Nephron (organoid): ENCODE results near the gene SCNN1A.

ENCODE experiments used
- H3K27ac Mint-ChIP-seq, 3 experiments: 2 replicates each; pipeline ENCODE4 v1.8.0; 2020; ENCODE audit warnings: mixed read lengths in 3 of 3, mild to moderate bottlenecking in 2 of 3, moderate library complexity in 1 of 3
- H3K27me3 Mint-ChIP-seq: 2 replicates; pipeline ENCODE4 v1.8.0; 2021; ENCODE audit warnings: low read depth, mild to moderate bottlenecking, moderate library complexity, mixed read lengths
- H3K36me3 Mint-ChIP-seq: 2 replicates; pipeline ENCODE4 v1.8.0; 2020; ENCODE audit warnings: low read depth, mixed read lengths
- H3K4me1 Mint-ChIP-seq: 2 replicates; pipeline ENCODE4 v1.8.0; 2020; ENCODE audit warnings: mixed read lengths
- H3K4me3 Mint-ChIP-seq, 3 experiments: 2 replicates each; pipeline ENCODE4 v1.8.0; 2020; ENCODE audit warnings: mild to moderate bottlenecking in 3 of 3, mixed read lengths in 3 of 3, moderate library complexity in 2 of 3
- H3K9me3 Mint-ChIP-seq: 2 replicates; pipeline ENCODE4 v1.8.0; 2020; ENCODE audit warnings: mixed read lengths
- CTCF ChIP-seq, 3 experiments: fragments of 200-600 bp; sonication (generic); IDR thresholded peaks; one replicate each; pipeline ENCODE4 v1.5.0; 2021; ENCODE audit warnings: antibody characterized with exemption in 3 of 3; ENCODE audit not compliant: unreplicated experiment in 3 of 3

SCNN1A gene

GRCh38 chr12:6326316-6327228, 48.8 kb downstream of the SCNN1A start:
- peak overlapping the region; percentile 29 to 76 (median 59) for H3K27ac Mint-ChIP-seq
- TF ChIP-seq CTCF (IDR thresholded peaks at IDR 0.05; ENCODE audit: unreplicated experiment in 3 of 3): peak; percentile 44 to 64 (median 63)
- no peaks in the 10 kb centered on the region for H3K27me3 Mint-ChIP-seq
- no peaks in the 10 kb centered on the region for H3K9me3 Mint-ChIP-seq
- peak overlapping the region in 2 of 3 experiments; percentile 21 to 61 for H3K4me3 Mint-ChIP-seq
- H3K4me1 Mint-ChIP-seq: peaks cover 37% of the 10 kb centered on the region
- peaks cover 27% of the 10 kb centered on the region for H3K36me3 Mint-ChIP-seq

GRCh38 chr12:6324936-6325750, 50.2 kb downstream of the SCNN1A start:
- Mint-ChIP-seq H3K4me3 (no peak overlapping the region), H3K9me3 (no peaks in the 10 kb centered on the region), H3K36me3 (peaks cover 12% of the 10 kb centered on the region), H3K27me3 (peaks cover under 1% of the 10 kb centered on the region), H3K4me1 (peaks cover 37% of the 10 kb centered on the region), H3K27ac (peak overlapping the region in 2 of 3 experiments; percentile 3 to 79)
- TF ChIP-seq CTCF (IDR thresholded peaks at IDR 0.05; ENCODE audit: unreplicated experiment in 3 of 3): no peak

- H3K4me1 Mint-ChIP-seq: peaks cover 37% of the 10 kb centered on the region
- TF ChIP-seq CTCF (IDR thresholded peaks at IDR 0.05; ENCODE audit: unreplicated experiment in 3 of 3): no peak
- no peaks in the 10 kb centered on the region for H3K9me3 Mint-ChIP-seq
- H3K36me3 Mint-ChIP-seq: peaks cover 7% of the 10 kb centered on the region
- H3K27me3 Mint-ChIP-seq: peaks cover 4% of the 10 kb centered on the region
- H3K27ac Mint-ChIP-seq: peak overlapping the region; percentile 85 to 92 (median 90)
- H3K4me3 Mint-ChIP-seq: peak overlapping the region in 1 of 3 experiments; percentile 28
Measured at GRCh38 chr12:6323995-6324711, 51.2 kb downstream of the SCNN1A start.

GRCh38 chr12:6323340-6323994, 51.9 kb downstream of the SCNN1A start:
- peak; percentile 40 to 59 (median 45) for TF ChIP-seq CTCF (IDR thresholded peaks at IDR 0.05; ENCODE audit: unreplicated experiment in 3 of 3)
- Mint-ChIP-seq H3K4me1 (peaks cover 37% of the 10 kb centered on the region), H3K27ac (peak overlapping the region; percentile 85 to 92 (median 90)), H3K27me3 (peaks cover 4% of the 10 kb centered on the region), H3K36me3 (peaks cover 3% of the 10 kb centered on the region), H3K9me3 (no peaks in the 10 kb centered on the region), H3K4me3 (peak overlapping the region; percentile 28 to 45 (median 39))

GRCh38 chr12:6322969-6323339, 52.4 kb downstream of the SCNN1A start:
- no peak for TF ChIP-seq CTCF (IDR thresholded peaks at IDR 0.05; ENCODE audit: unreplicated experiment in 3 of 3)
- peak overlapping the region; percentile 85 to 92 (median 90) for H3K27ac Mint-ChIP-seq
- H3K36me3 Mint-ChIP-seq: peaks cover under 1% of the 10 kb centered on the region
- no peaks in the 10 kb centered on the region for H3K9me3 Mint-ChIP-seq
- H3K4me3 Mint-ChIP-seq: no peak overlapping the region
- peaks cover 37% of the 10 kb centered on the region for H3K4me1 Mint-ChIP-seq
- H3K27me3 Mint-ChIP-seq: peaks cover 4% of the 10 kb centered on the region
